ENCODE measurements around the gene ZNF677. TPM values are rescaled to one million over a fixed set of nuclear protein-coding genes. Genes with fewer than 3 reads are reported as not detected.

ZNF677 gene
- total and polyA plus RNA-seq, 2 donors (not counting 1 experiment from before 2014, with no cell fraction given): 25.3 to 26.0 TPM

GRCh38 chr19:53195265-53195903, 59.3 kb downstream of the ZNF677 start:
- no peaks in the 10 kb centered on the region for H4K20me1 ChIP-seq (ENCODE audit: control insufficient read depth, extremely low read depth, insufficient read depth, low read length)
- no peak overlapping the region for H3K4me2 ChIP-seq (ENCODE audit: extremely low read depth, insufficient read depth, low read length)
- peaks cover 2% of the 10 kb centered on the region for H3K4me1 ChIP-seq (ENCODE audit: control insufficient read depth, extremely low read depth, insufficient read depth, low read length)
- peaks cover 3% of the 10 kb centered on the region for H3K36me3 ChIP-seq (ENCODE audit: control insufficient read depth, insufficient read depth, low read length)
- TF ChIP-seq EZH2 (IDR thresholded peaks at IDR 0.05; ENCODE audit: low read length, missing control alignments): no peak
- TF ChIP-seq, protein P1, sequence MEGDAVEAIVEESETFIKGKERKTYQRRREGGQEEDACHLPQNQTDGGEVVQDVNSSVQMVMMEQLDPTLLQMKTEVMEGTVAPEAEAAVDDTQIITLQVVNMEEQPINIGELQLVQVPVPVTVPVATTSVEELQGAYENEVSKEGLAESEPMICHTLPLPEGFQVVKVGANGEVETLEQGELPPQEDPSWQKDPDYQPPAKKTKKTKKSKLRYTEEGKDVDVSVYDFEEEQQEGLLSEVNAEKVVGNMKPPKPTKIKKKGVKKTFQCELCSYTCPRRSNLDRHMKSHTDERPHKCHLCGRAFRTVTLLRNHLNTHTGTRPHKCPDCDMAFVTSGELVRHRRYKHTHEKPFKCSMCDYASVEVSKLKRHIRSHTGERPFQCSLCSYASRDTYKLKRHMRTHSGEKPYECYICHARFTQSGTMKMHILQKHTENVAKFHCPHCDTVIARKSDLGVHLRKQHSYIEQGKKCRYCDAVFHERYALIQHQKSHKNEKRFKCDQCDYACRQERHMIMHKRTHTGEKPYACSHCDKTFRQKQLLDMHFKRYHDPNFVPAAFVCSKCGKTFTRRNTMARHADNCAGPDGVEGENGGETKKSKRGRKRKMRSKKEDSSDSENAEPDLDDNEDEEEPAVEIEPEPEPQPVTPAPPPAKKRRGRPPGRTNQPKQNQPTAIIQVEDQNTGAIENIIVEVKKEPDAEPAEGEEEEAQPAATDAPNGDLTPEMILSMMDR (conservative IDR thresholded peaks at IDR 0.05 in 1 of 2, IDR thresholded peaks at IDR 0.05 in 1 of 2; ENCODE audit: low read depth in 1 of 2, low read length in 2 of 2): peak; percentile 93 to 96
- no peak overlapping the region for H2AFZ ChIP-seq (ENCODE audit: low read length)
- DNase-seq (ENCODE audit: low read depth in 2 of 2): peak; percentile 74 to 86
- no peak overlapping the region for H3K9ac ChIP-seq (ENCODE audit: insufficient read depth, low read length)
- H3K27me3 ChIP-seq (ENCODE audit: control insufficient read depth, insufficient read depth, low read length): no peaks in the 10 kb centered on the region
- no peak overlapping the region for H3K27ac ChIP-seq (ENCODE audit: insufficient read depth, low read length)
- no peak overlapping the region for H3K4me3 ChIP-seq (replicated peaks in 1 of 4; ENCODE audit: control extremely low read depth in 1 of 4, insufficient read depth in 1 of 4, low read depth in 3 of 4, low read length in 4 of 4)
- no peaks in the 10 kb centered on the region for H3K79me2 ChIP-seq (ENCODE audit: control insufficient read depth, insufficient read depth, low read length)
- H3K9me3 ChIP-seq (ENCODE audit: control insufficient read depth, insufficient read depth, low read depth, low read length): no peaks in the 10 kb centered on the region

DNA sequence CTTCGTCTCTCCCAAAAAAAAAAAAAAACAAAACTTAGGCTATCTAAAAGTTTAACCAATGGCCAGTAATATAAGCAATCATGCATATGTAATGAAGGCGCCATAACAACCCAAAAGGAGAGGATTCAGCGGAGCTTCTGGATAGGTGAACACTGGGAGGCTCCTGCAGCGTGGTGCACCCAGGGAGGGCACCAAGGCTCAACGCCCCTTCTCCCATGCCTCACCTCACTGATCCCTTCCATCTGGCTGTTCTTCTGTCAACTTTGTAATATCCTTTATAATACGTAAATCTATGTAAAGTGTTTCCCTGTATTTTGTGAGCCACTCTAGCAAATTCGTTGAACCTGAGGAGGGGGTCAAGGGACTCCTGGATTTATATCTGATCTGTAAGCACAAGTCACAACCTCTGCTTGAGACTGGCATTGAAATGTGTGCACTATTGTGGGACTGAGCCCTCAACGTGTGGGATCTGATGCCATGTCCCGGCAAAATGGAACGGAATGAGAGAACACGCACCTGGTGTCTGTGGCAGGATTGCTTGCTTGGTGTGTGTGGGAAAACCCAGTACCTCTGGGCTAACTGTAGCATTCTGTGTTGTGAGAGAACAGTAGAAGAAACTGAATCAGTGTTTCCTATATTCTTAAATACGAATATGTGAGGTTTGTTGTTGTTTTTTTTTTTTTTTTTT, 61.0 kb downstream of the ZNF677 start:
- Histone ChIP-seq H3K4me2 (ENCODE audit: extremely low read depth, insufficient read depth, low read length) (peak overlapping the region; percentile 54), H2AFZ (ENCODE audit: low read length) (peak overlapping the region; percentile 89), H3K9ac (ENCODE audit: insufficient read depth, low read length) (no peak overlapping the region), H3K4me1 (ENCODE audit: control insufficient read depth, extremely low read depth, insufficient read depth, low read length) (peaks cover 2% of the 10 kb centered on the region), H3K79me2 (ENCODE audit: control insufficient read depth, insufficient read depth, low read length) (no peaks in the 10 kb centered on the region), H3K36me3 (ENCODE audit: control insufficient read depth, insufficient read depth, low read length) (peaks cover 3% of the 10 kb centered on the region), H3K27me3 (ENCODE audit: control insufficient read depth, insufficient read depth, low read length) (no peaks in the 10 kb centered on the region), H4K20me1 (ENCODE audit: control insufficient read depth, extremely low read depth, insufficient read depth, low read length) (no peaks in the 10 kb centered on the region), H3K27ac (ENCODE audit: insufficient read depth, low read length) (no peak overlapping the region), H3K9me3 (ENCODE audit: control insufficient read depth, insufficient read depth, low read depth, low read length) (no peaks in the 10 kb centered on the region), H3K4me3 (replicated peaks in 1 of 4; ENCODE audit: control extremely low read depth in 1 of 4, insufficient read depth in 1 of 4, low read depth in 3 of 4, low read length in 4 of 4) (peak overlapping the region in 3 of 4 experiments; percentile 26 to 70 (median 62))
- TF ChIP-seq, protein P1 (conservative IDR thresholded peaks at IDR 0.05 in 1 of 2, IDR thresholded peaks at IDR 0.05 in 1 of 2; ENCODE audit: low read depth in 1 of 2, low read length in 2 of 2): no peak
- no peak for TF ChIP-seq EZH2 (IDR thresholded peaks at IDR 0.05; ENCODE audit: low read length, missing control alignments)
- DNase-seq (ENCODE audit: low read depth in 2 of 2): no peak

DNA sequence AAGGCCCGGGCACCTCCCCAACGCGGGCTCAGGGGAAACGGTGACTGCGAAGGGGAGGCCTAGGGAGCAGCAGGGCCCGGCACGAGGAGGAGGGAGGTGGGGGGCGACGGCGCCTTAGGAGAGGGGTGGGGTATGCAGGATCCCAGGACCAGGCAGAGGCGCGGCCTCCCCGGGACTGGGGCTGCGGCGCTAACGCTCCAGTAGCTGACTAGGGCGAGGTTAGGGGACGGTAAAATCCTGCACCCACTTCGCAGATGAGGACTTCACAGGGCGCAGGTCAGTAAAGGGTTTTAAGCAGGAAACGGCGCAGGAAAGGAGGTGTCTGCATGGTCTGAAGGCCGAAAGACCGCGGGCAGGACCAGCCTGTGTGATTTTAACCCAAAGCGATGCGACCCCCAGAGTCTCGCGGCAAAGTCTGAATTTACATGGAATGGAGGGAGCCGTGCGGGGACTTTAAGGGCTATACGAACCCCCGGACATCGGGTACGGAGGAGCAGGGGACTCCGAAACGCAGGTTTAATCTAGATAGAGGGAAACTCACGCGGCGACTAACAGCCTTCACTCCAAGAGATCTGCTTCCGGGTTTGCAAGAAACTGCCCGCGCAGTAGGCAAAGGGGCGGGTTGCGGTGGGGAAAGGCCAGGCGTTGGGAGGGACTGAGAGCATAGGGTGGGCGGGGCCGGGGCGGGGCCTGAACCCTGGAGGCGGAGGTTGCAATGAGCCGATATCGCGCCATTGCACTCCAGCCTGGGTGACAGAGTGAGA, 61.7 kb downstream of the ZNF677 start, which contains the start of gene ZNF665:
ZNF665 (minus strand) TSS at position 588 of the 764 bp plus-strand sequence. CDS start 10,460 bp downstream, outside the sequence.
- peak within 1 kb of the TSS; percentile 82 for H3K27ac ChIP-seq (ENCODE audit: insufficient read depth, low read length)
- DNase-seq (ENCODE audit: low read depth in 2 of 2): peak; percentile 84 to 88
- peaks cover 2% of the 10 kb centered on the region for H3K4me1 ChIP-seq (ENCODE audit: control insufficient read depth, extremely low read depth, insufficient read depth, low read length)
- no peaks in the 10 kb centered on the region for H3K79me2 ChIP-seq (ENCODE audit: control insufficient read depth, insufficient read depth, low read length)
- peak within 1 kb of the TSS; percentile 93 for H2AFZ ChIP-seq (ENCODE audit: low read length)
- no peaks in the 10 kb centered on the region for H3K27me3 ChIP-seq (ENCODE audit: control insufficient read depth, insufficient read depth, low read length)
- peak within 1 kb of the TSS; percentile 70 to 93 (median 88) for H3K4me3 ChIP-seq (replicated peaks in 1 of 4; ENCODE audit: control extremely low read depth in 1 of 4, insufficient read depth in 1 of 4, low read depth in 3 of 4, low read length in 4 of 4)
- H3K9ac ChIP-seq (ENCODE audit: insufficient read depth, low read length): peak within 1 kb of the TSS; percentile 72
- TF ChIP-seq, protein P1 (conservative IDR thresholded peaks at IDR 0.05 in 1 of 2, IDR thresholded peaks at IDR 0.05 in 1 of 2; ENCODE audit: low read depth in 1 of 2, low read length in 2 of 2): no peak
- TF ChIP-seq EZH2 (IDR thresholded peaks at IDR 0.05; ENCODE audit: low read length, missing control alignments): no peak
- H3K4me2 ChIP-seq (ENCODE audit: extremely low read depth, insufficient read depth, low read length): peak within 1 kb of the TSS; percentile 93
- H3K9me3 ChIP-seq (ENCODE audit: control insufficient read depth, insufficient read depth, low read depth, low read length): no peaks in the 10 kb centered on the region
- H3K36me3 ChIP-seq (ENCODE audit: control insufficient read depth, insufficient read depth, low read length): peaks cover 3% of the 10 kb centered on the region
- no peaks in the 10 kb centered on the region for H4K20me1 ChIP-seq (ENCODE audit: control insufficient read depth, extremely low read depth, insufficient read depth, low read length)

All from fibroblast of lung (primary cell).